Measurements from ENCODE around the gene GNB1. TPM values are rescaled to one million over a fixed set of nuclear protein-coding genes. Genes with fewer than 3 reads are reported as not detected.

GNB1 gene
- total RNA-seq, 4 donors from 2014 or later: 112 to 266 (median 236) TPM

DNA sequence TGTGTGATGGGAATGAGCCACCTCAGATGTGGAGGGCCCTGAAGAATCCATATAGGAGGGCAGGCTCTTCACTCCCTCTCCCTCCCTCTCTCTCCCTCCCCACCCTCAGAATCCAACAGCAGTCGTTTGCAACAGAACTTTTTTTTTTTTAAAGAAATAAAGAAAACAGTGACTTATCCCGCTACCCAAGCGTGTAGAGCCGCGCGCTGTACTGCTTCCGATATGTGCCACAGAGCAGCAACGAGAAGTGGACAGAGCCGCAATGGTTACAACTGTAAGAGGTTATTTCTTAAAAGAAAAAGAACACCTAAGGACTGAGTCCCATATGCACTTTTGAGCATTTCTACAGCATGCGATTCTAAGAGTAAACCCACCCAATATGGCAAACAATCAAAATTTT is 105.2 kb downstream of the GNB1 start:
- H3K4me3 ChIP-seq: no peak overlapping the region
- no peaks in the 10 kb centered on the region for H3K9me3 ChIP-seq
- H3K4me1 ChIP-seq: peaks cover 4 to 32% (median 29%) of the 10 kb centered on the region in 4 donors
- DNase-seq: no peak
- TF ChIP-seq, protein P1, sequence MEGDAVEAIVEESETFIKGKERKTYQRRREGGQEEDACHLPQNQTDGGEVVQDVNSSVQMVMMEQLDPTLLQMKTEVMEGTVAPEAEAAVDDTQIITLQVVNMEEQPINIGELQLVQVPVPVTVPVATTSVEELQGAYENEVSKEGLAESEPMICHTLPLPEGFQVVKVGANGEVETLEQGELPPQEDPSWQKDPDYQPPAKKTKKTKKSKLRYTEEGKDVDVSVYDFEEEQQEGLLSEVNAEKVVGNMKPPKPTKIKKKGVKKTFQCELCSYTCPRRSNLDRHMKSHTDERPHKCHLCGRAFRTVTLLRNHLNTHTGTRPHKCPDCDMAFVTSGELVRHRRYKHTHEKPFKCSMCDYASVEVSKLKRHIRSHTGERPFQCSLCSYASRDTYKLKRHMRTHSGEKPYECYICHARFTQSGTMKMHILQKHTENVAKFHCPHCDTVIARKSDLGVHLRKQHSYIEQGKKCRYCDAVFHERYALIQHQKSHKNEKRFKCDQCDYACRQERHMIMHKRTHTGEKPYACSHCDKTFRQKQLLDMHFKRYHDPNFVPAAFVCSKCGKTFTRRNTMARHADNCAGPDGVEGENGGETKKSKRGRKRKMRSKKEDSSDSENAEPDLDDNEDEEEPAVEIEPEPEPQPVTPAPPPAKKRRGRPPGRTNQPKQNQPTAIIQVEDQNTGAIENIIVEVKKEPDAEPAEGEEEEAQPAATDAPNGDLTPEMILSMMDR (IDR thresholded peaks at IDR 0.05): no peak
- TF ChIP-seq POLR2A (IDR thresholded peaks at IDR 0.05): no peak
- H3K36me3 ChIP-seq: peaks cover 0 to 62% (median 0%) of the 10 kb centered on the region in 3 donors
- no peak overlapping the region for H3K27ac ChIP-seq
- H3K27me3 ChIP-seq: no peaks in the 10 kb centered on the region

DNA sequence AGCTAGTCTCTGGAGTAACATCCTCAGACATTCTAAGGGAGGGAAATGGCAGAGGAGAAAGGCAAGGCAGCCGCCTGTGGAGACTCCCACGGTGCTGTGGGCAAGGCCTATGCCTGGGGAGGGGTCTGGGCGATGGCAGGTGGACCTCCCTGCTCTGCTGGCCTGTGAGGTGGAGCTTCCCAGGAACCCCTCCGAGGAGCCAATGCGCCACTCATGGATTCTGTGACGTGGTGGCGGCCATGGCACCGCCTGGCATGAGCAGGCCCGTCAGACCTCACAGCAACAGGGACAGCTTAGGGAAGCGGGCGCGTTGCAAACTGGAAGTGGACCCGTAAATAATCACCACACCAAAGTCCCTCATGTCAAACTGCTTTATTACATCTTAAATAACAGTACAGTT is 106.0 kb downstream of the GNB1 start:
- Histone ChIP-seq H3K27ac (no peak overlapping the region), H3K36me3 (peaks cover 0 to 55% (median 0%) of the 10 kb centered on the region in 3 donors), H3K27me3 (no peaks in the 10 kb centered on the region), H3K9me3 (no peaks in the 10 kb centered on the region), H3K4me3 (no peak overlapping the region), H3K4me1 (peaks cover 10 to 38% (median 35%) of the 10 kb centered on the region in 4 donors)
- TF ChIP-seq, protein P1 (IDR thresholded peaks at IDR 0.05): no peak
- TF ChIP-seq POLR2A (IDR thresholded peaks at IDR 0.05): no peak
- no peak for DNase-seq

DNA sequence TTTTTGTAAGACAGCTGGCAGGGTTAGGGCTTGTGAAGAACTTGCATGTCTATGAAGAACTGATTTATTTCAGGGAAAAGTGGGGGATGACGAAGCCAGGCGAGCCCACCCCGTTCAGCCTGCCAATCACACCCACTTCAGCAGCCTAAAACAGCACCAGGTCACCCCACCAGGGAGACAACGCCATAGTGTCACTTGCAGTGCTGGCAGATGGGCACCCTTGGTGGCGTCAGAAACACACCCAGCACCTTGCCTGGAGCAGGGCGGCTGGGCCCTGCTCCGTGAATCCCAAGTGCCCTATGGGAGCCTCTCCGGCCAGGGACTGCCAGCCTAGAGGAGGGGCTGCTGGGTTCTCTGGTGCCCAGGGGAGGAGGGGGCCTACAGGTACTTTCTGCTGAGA is 107.6 kb downstream of the GNB1 start:
- H3K4me1 ChIP-seq: peaks cover 16 to 53% (median 46%) of the 10 kb centered on the region in 4 donors
- H3K36me3 ChIP-seq: peaks cover 0 to 39% (median 0%) of the 10 kb centered on the region in 3 donors
- no peaks in the 10 kb centered on the region for H3K9me3 ChIP-seq
- no peak for TF ChIP-seq POLR2A (IDR thresholded peaks at IDR 0.05)
- TF ChIP-seq, protein P1 (IDR thresholded peaks at IDR 0.05): no peak
- H3K27me3 ChIP-seq: no peaks in the 10 kb centered on the region
- DNase-seq: peak in 1 of 3 donors; percentile 54
- H3K27ac ChIP-seq: peak overlapping the region; percentile 92 to 98 (median 94)
- H3K4me3 ChIP-seq: peak overlapping the region in 1 of 4 donors; percentile 37

DNA sequence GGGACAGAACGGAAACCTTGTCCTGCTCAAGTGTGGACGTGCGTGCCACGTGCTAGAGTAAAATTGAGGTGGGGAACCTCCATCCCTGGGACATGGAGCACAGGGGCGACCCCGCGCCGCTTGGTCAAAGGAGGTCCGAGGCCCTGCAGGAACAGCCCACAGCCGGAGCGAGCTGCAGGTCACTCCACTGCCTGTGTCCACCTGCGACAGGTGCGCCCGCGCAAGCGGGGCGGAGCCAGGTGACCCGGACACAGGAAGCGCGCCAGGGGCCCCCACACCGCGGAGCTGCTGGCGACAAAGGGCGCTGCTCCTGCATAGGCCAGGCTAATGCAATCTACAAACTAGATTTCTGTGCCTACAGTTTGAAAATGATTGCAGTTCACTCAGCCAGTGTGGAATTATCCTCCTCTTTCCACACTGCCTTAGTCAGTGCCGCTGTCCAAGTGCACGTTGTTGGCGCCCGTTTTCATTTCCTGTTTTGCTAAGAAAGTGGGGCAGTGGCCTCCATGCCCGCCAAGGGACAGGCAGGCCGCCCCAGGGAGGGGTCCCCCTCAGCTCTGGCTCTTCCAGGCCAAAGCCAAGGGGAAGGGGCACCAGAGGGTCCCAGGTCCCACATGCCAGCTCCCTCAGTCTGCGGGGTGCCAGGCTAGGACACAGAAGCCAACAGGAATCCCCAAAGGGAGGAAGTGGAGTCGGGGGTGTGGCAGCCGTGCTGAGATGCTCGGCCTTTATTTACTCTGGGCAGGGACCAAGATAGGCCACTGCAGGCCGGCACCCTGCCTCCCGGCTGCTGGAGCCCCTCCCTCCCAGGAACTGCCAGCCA is 108.3 kb downstream of the GNB1 start:
- peak overlapping the region; percentile 12 to 38 (median 34) for H3K4me3 ChIP-seq
- no peaks in the 10 kb centered on the region for H3K27me3 ChIP-seq
- peaks cover 16 to 55% (median 46%) of the 10 kb centered on the region in 4 donors for H3K4me1 ChIP-seq
- H3K27ac ChIP-seq: peak overlapping the region; percentile 92 to 98 (median 94)
- TF ChIP-seq, protein P1 (IDR thresholded peaks at IDR 0.05): no peak
- TF ChIP-seq POLR2A (IDR thresholded peaks at IDR 0.05): peak in 1 of 2 donors; percentile 24
- no peaks in the 10 kb centered on the region for H3K9me3 ChIP-seq
- DNase-seq: peak; percentile 63 to 85 (median 85)
- H3K36me3 ChIP-seq: peaks cover 0 to 32% (median 0%) of the 10 kb centered on the region in 3 donors

DNA sequence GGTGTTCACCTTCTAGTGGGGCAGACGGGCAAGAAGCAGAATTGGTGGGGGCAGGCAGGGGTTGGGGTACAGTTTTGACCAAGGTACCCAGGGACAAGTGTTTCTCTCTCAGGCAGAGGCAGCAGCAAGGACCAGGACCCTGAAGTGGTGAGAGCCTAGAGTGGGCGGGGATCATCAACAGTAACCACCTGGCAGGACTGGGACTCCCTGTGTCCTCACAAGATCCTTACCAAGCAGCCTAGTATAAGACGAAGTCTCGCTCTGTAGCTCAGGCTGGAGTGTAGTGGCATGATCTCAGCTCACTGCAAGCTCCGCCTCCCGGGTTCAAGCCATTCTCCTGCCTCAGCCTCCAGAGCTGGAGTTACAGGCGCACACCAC is 109.4 kb downstream of the GNB1 start:
- DNase-seq: no peak
- Histone ChIP-seq H3K27me3 (no peaks in the 10 kb centered on the region), H3K9me3 (no peaks in the 10 kb centered on the region), H3K27ac (peak overlapping the region; percentile 92 to 98 (median 94)), H3K4me3 (no peak overlapping the region), H3K36me3 (peaks cover 0 to 21% (median 0%) of the 10 kb centered on the region in 3 donors), H3K4me1 (peaks cover 16 to 66% (median 54%) of the 10 kb centered on the region in 4 donors)
- TF ChIP-seq, protein P1 (IDR thresholded peaks at IDR 0.05): no peak
- no peak for TF ChIP-seq POLR2A (IDR thresholded peaks at IDR 0.05)
